A673 (cell line): ENCODE results near the gene NECAB2. TPM values are rescaled to one million over a fixed set of nuclear protein-coding genes. Genes with fewer than 3 reads are reported as not detected.
A peak's percentile ranks its signal among the peaks of the same experiment; 100 is the strongest.

Experiments
- BruUV-seq: library from RNA; stranded (reverse); fragments of 400-500 nt; replicated peaks from 2 replicates; lab custom pipeline; 2021; lab: Mats Ljungman, UMichigan
- CTCF ChIA-PET: fragments of 300-600 bp; sonication (Branson Sonifier 250); formaldehyde crosslinking; loops from one replicate; lab custom pipeline; 2022; ENCODE audit warnings: antibody characterized with exemption; lab: Charles Lee
- POLR2A ChIA-PET: fragments of 300-600 bp; sonication (Branson Sonifier 250); formaldehyde crosslinking; loops from one replicate; lab custom pipeline; 2022; ENCODE audit warnings: antibody characterized with exemption; ENCODE audit not compliant: low non-redundant PET; lab: Charles Lee
- DNase-seq: peaks from one replicate; pipeline ENCODE4 v3.0.0-alpha.2; 2015; ENCODE audit warnings: low spot score
- H3K27ac ChIP-seq: fragments of 200-600 bp; sonication (generic); 2 replicates; pipeline ENCODE4 v1.5.1; 2016; ENCODE audit warnings: mixed run types, low read depth, mild to moderate bottlenecking, mixed read lengths, antibody characterized with exemption, low read length; ENCODE audit not compliant: poor library complexity, severe bottlenecking
- H3K27me3 ChIP-seq: fragments of 200-600 bp; sonication (generic); replicated peaks from 2 replicates; pipeline ENCODE4 v1.6.1; 2017; ENCODE audit warnings: mixed run types, low read depth, mild to moderate bottlenecking, mixed read lengths, antibody characterized with exemption, low read length; ENCODE audit not compliant: insufficient read depth, poor library complexity
- H3K36me3 ChIP-seq: fragments of 200-600 bp; sonication (generic); 2 replicates; pipeline ENCODE4 v1.6.1; 2016; ENCODE audit warnings: mixed run types, mild to moderate bottlenecking, mixed read lengths, antibody characterized with exemption, low read length; ENCODE audit not compliant: insufficient read depth, poor library complexity, severe bottlenecking
- H3K4me1 ChIP-seq: fragments of 200-600 bp; sonication (generic); 2 replicates; pipeline ENCODE4 v1.6.1; 2017; ENCODE audit warnings: mixed run types, mild to moderate bottlenecking, mixed read lengths, antibody characterized with exemption, low read length; ENCODE audit not compliant: insufficient read depth, poor library complexity, severe bottlenecking
- H3K4me3 ChIP-seq: fragments of 200-600 bp; sonication (generic); 2 replicates; pipeline ENCODE4 v1.5.1; 2016; ENCODE audit warnings: low read depth, mixed run types, mild to moderate bottlenecking, mixed read lengths, low read length; ENCODE audit not compliant: poor library complexity, severe bottlenecking
- H3K9me3 ChIP-seq: fragments of 200-600 bp; sonication (generic); 2 replicates; pipeline ENCODE4 v1.6.1; 2016; ENCODE audit warnings: mixed run types, low read depth, mild to moderate bottlenecking, mixed read lengths, antibody characterized with exemption, low read length; ENCODE audit not compliant: poor library complexity, severe bottlenecking
- CTCF ChIP-seq: fragments of 300-800, 200-600 bp; sonication (generic); conservative IDR thresholded peaks from 2 replicates; pipeline ENCODE4 v1.5.1; 2017; ENCODE audit warnings: low read depth, mild to moderate bottlenecking, antibody characterized with exemption, low read length, moderate library complexity, mixed read lengths
- EZH2 ChIP-seq: fragments of 200-600 bp; sonication (generic); IDR thresholded peaks from 2 replicates; pipeline ENCODE4 v1.6.1; 2017; ENCODE audit warnings: borderline replicate concordance, low read depth, mild to moderate bottlenecking, mixed read lengths, antibody characterized with exemption, low read length; ENCODE audit not compliant: poor library complexity, severe bottlenecking
- intact Hi-C: fragments of 100-400 bp; cut with micrococcal nuclease; formaldehyde crosslinking; loops from one replicate; pipeline ENCODE4 v1.10.0; 2022; ENCODE audit not compliant: unreplicated experiment
- total RNA-seq: library from RNA; stranded (reverse); gene quantifications from 2 replicates; pipeline ENCODE4 v1.2.3, GENCODE V29; 2021

NECAB2 gene
- total RNA-seq, 1 experiment from 2014 or later, result 0.80 TPM

GRCh38 chr16:84009282-84009681 lies 41.2 kb downstream of the NECAB2 start:
- ChIA-PET CTCF (no interaction called here), POLR2A (no interaction called here)
- no peak for DNase-seq
- Histone ChIP-seq H3K27ac (no peak overlapping the region), H3K4me3 (no peak overlapping the region), H3K36me3 (no peaks in the 10 kb centered on the region), H3K4me1 (no peaks in the 10 kb centered on the region), H3K27me3 (no peaks in the 10 kb centered on the region), H3K9me3 (no peaks in the 10 kb centered on the region)
- TF ChIP-seq CTCF, result no peak
- TF ChIP-seq EZH2, result no peak
- BruUV-seq, result no TSS peak
- intact Hi-C loops, result no loop called here

GRCh38 chr16:84013787-84014569 lies 45.9 kb downstream of the NECAB2 start:
- TF ChIP-seq CTCF, result no peak
- no peak for TF ChIP-seq EZH2
- peak; percentile 89 for DNase-seq
- POLR2A ChIA-PET, result no interaction called here
- CTCF ChIA-PET, result no interaction called here
- H3K4me3 ChIP-seq, result no peak overlapping the region
- intact Hi-C loops, result no loop called here
- no peaks in the 10 kb centered on the region for H3K4me1 ChIP-seq
- no peaks in the 10 kb centered on the region for H3K9me3 ChIP-seq
- H3K27ac ChIP-seq, result no peak overlapping the region
- no TSS peak for BruUV-seq
- no peaks in the 10 kb centered on the region for H3K27me3 ChIP-seq
- H3K36me3 ChIP-seq, result no peaks in the 10 kb centered on the region

GRCh38 chr16:84014570-84015327 lies 46.7 kb downstream of the NECAB2 start:
- no peak for TF ChIP-seq CTCF
- no peak for TF ChIP-seq EZH2
- DNase-seq, result no peak
- no peak overlapping the region for H3K27ac ChIP-seq
- H3K36me3 ChIP-seq, result no peaks in the 10 kb centered on the region
- intact Hi-C loops, result no loop called here
- CTCF ChIA-PET, result no interaction called here
- no peaks in the 10 kb centered on the region for H3K4me1 ChIP-seq
- H3K27me3 ChIP-seq, result no peaks in the 10 kb centered on the region
- no peak overlapping the region for H3K4me3 ChIP-seq
- POLR2A ChIA-PET, result no interaction called here
- H3K9me3 ChIP-seq, result no peaks in the 10 kb centered on the region
- BruUV-seq, result no TSS peak
